ENCODE measurements around the gene GJB5.

Gene GJB5

DNA sequence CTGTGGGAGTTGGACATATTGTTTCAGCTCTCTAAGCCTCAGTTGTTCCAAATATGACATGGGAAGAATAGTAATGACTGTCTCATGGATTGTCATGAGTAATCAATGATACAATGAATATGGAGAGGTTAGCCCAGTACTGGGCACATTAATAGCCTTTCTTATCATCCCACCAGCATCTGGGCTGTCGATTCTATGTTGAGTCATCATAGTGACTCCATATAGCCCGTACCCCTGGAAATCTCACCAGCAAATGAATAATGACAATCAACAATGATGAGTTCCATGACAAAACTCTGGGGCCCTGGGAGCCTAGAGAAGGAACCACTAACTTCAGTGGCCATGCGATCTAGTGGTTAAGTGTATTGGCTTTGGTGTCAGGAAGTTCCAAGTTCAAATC, 39.7 kb upstream of the GJB5 start:
- TF ChIP-seq POLR2AphosphoS5 (IDR thresholded peaks at IDR 0.05; ENCODE audit: low read depth, low read length) = no peak
- TF ChIP-seq TAF1 (IDR thresholded peaks at IDR 0.05; ENCODE audit: borderline replicate concordance, insufficient read depth, low read length) = no peak
- TF ChIP-seq FOXP2 (optimal IDR thresholded peaks at IDR 0.05; ENCODE audit: borderline replicate concordance, extremely low read depth, extremely low read length, insufficient read depth) = no peak

DNA sequence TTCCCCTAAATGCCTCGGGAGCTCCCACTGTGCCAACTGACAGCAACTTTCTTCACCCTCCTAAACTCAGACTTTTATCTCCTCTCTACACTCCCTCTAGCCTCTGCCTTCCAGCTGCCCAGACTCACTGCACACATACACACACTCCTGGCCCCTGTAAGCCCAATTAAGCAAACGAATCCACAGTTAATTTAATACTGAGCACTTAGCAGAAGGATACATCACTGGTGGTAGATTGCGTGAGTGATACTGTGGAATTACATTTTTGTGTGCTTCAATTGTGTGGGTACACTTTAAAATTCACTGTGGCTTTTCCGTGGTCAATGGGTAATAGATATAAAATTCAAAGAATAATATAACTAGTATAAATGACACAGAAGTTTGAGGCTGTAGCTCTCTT, 33.6 kb upstream of the GJB5 start:
- TF ChIP-seq FOXP2 (optimal IDR thresholded peaks at IDR 0.05; ENCODE audit: borderline replicate concordance, extremely low read depth, extremely low read length, insufficient read depth) (no peak), SIN3A (IDR thresholded peaks at IDR 0.05; ENCODE audit: borderline replicate concordance, insufficient read depth, low read length) (no peak), TAF1 (IDR thresholded peaks at IDR 0.05; ENCODE audit: borderline replicate concordance, insufficient read depth, low read length) (no peak), POLR2AphosphoS5 (IDR thresholded peaks at IDR 0.05; ENCODE audit: low read depth, low read length) (no peak)
- TF ChIP-seq, protein P1, sequence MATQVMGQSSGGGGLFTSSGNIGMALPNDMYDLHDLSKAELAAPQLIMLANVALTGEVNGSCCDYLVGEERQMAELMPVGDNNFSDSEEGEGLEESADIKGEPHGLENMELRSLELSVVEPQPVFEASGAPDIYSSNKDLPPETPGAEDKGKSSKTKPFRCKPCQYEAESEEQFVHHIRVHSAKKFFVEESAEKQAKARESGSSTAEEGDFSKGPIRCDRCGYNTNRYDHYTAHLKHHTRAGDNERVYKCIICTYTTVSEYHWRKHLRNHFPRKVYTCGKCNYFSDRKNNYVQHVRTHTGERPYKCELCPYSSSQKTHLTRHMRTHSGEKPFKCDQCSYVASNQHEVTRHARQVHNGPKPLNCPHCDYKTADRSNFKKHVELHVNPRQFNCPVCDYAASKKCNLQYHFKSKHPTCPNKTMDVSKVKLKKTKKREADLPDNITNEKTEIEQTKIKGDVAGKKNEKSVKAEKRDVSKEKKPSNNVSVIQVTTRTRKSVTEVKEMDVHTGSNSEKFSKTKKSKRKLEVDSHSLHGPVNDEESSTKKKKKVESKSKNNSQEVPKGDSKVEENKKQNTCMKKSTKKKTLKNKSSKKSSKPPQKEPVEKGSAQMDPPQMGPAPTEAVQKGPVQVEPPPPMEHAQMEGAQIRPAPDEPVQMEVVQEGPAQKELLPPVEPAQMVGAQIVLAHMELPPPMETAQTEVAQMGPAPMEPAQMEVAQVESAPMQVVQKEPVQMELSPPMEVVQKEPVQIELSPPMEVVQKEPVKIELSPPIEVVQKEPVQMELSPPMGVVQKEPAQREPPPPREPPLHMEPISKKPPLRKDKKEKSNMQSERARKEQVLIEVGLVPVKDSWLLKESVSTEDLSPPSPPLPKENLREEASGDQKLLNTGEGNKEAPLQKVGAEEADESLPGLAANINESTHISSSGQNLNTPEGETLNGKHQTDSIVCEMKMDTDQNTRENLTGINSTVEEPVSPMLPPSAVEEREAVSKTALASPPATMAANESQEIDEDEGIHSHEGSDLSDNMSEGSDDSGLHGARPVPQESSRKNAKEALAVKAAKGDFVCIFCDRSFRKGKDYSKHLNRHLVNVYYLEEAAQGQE (IDR thresholded peaks at IDR 0.05; ENCODE audit: insufficient read depth in 1 of 2, low read depth in 2 of 2, low read length in 2 of 2) = no peak

DNA sequence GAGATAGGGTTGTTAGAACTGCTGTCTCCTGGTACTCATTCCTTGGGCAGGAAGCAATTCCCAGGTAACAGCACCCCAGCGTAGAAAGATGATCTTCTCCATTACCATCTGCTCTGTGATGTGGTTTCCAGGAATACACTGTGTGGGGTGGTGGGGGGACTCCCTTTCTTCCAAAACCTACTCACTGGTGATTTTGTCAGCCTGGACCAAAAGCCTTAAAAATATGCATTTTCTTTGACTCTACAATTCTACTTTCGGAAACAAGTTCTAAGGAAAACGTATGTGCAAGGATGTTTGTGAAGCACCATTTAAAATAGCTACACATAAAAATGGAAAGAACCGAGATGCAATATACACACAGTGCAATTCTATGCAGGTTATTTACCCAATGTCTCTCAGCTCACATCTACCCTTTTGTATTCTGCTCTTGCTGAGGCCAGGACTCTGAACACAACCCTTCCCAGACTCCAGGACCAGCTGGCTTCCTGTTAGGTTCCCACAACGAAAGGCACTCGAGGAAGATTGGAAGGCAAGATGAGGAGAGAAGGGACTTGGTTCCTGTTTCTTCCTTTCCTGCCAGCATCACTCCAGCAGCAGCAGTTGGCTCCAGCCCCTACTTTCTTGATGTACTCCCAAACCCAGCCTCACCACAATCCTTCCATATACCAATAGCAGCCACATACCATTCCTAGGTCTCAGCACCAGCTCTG, 33.0 kb upstream of the GJB5 start:
- TF ChIP-seq POLR2AphosphoS5 (IDR thresholded peaks at IDR 0.05; ENCODE audit: low read depth, low read length) (no peak), TAF1 (IDR thresholded peaks at IDR 0.05; ENCODE audit: borderline replicate concordance, insufficient read depth, low read length) (no peak), SIN3A (IDR thresholded peaks at IDR 0.05; ENCODE audit: borderline replicate concordance, insufficient read depth, low read length) (no peak), FOXP2 (optimal IDR thresholded peaks at IDR 0.05; ENCODE audit: borderline replicate concordance, extremely low read depth, extremely low read length, insufficient read depth) (no peak)
- TF ChIP-seq, protein P1 (IDR thresholded peaks at IDR 0.05; ENCODE audit: insufficient read depth in 1 of 2, low read depth in 2 of 2, low read length in 2 of 2) = no peak

DNA sequence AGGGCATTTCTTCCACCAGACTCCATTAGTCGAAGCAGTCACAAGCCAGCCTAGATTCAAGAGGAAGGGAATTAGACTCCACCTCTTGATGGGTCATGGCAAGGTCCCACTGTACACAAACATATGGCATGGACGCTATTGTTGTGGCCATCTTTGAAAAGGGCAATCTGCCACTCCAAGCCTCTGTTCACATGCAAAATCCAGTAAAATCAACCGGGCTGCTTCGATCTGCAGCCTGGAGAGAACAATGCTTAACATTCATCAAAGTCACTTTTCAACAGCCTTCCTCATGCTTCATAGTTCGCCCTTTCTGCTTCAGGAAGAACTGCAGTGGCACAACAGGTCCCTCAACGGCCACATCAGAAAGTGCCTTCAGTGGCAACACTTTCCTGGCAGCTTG, 28.0 kb upstream of the GJB5 start:
- TF ChIP-seq, protein P1 (IDR thresholded peaks at IDR 0.05; ENCODE audit: insufficient read depth in 1 of 2, low read depth in 2 of 2, low read length in 2 of 2) = no peak
- no peak for TF ChIP-seq FOXP2 (optimal IDR thresholded peaks at IDR 0.05; ENCODE audit: borderline replicate concordance, extremely low read depth, extremely low read length, insufficient read depth)
- TF ChIP-seq SIN3A (IDR thresholded peaks at IDR 0.05; ENCODE audit: borderline replicate concordance, insufficient read depth, low read length) = no peak
- TF ChIP-seq TAF1 (IDR thresholded peaks at IDR 0.05; ENCODE audit: borderline replicate concordance, insufficient read depth, low read length) = no peak
- TF ChIP-seq POLR2AphosphoS5 (IDR thresholded peaks at IDR 0.05; ENCODE audit: low read depth, low read length) = no peak

DNA sequence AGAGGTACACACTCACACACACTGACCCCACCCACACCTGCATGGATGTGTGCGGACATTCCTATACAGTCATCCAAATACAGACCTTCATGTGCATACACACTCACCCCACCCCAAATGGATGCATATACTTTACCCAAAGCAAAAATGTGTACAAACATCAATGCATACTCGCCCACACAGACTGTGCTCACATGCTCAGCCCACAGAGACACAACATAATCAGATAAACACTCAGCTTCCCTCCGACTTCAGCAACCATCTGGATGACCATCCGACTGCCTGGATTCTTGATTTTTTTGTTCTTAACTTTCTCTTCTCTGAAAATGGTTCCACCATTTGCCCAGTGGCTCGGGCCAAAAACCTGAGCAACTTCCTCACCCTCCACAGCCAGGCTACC, 24.4 kb upstream of the GJB5 start:
- no peak for TF ChIP-seq SIN3A (IDR thresholded peaks at IDR 0.05; ENCODE audit: borderline replicate concordance, insufficient read depth, low read length)
- TF ChIP-seq, protein P1 (IDR thresholded peaks at IDR 0.05; ENCODE audit: insufficient read depth in 1 of 2, low read depth in 2 of 2, low read length in 2 of 2) = no peak
- no peak for TF ChIP-seq TAF1 (IDR thresholded peaks at IDR 0.05; ENCODE audit: borderline replicate concordance, insufficient read depth, low read length)
- TF ChIP-seq FOXP2 (optimal IDR thresholded peaks at IDR 0.05; ENCODE audit: borderline replicate concordance, extremely low read depth, extremely low read length, insufficient read depth) = no peak
- no peak for TF ChIP-seq POLR2AphosphoS5 (IDR thresholded peaks at IDR 0.05; ENCODE audit: low read depth, low read length)
